Thoracic aorta (tissue), 2 donors: Measurements from ENCODE around the gene SMAD1. TPM values are rescaled to one million over a fixed set of nuclear protein-coding genes. Genes with fewer than 3 reads are reported as not detected.
"Not testable (repeated sequence)": the region's sequence is repeated elsewhere in the genome, so short reads cannot be mapped to it uniquely, and the experiment has no call there.

Source experiments
- ATAC-seq: fragments of 150-250 bp; one replicate; pipeline ENCODE4 v1.8.0; 2017; ENCODE audit warnings: low read depth; ENCODE audit not compliant: insufficient number of reproducible peaks, low FRiP score
- DNase-seq: peaks from one replicate; pipeline ENCODE4 v3.0.0-alpha.2; 2020; ENCODE audit warnings: low spot score
- H3K27ac ChIP-seq, 2 donors: fragments of 200-600 bp; sonication (generic); 1 replicate in 1 of 2; 2 replicates in 1 of 2; pipeline ENCODE4 v1.5.1; 2016; ENCODE audit warnings: mild to moderate bottlenecking in 2 of 2, moderate library complexity in 2 of 2
- H3K27me3 ChIP-seq: fragments of 200-600 bp; sonication (generic); replicated peaks from 2 replicates; pipeline ENCODE4 v1.6.0; 2016; ENCODE audit warnings: mild to moderate bottlenecking; ENCODE audit not compliant: insufficient read depth
- H3K36me3 ChIP-seq: fragments of 200-600 bp; sonication (generic); one replicate; pipeline ENCODE4 v1.5.1; 2016
- H3K4me1 ChIP-seq, 2 donors: fragments of 200-600 bp; sonication (generic); 1 replicate in 1 of 2; 2 replicates in 1 of 2; pipeline versions ENCODE4 v1.5.1 to v1.6.0; 2016; ENCODE audit warnings: low read depth in 2 of 2, mild to moderate bottlenecking in 1 of 2; ENCODE audit not compliant: control insufficient read depth in 1 of 2
- H3K4me3 ChIP-seq: fragments of 200-600 bp; sonication (generic); 2 replicates; pipeline ENCODE4 v1.5.1; 2016; ENCODE audit warnings: mild to moderate bottlenecking
- H3K9me3 ChIP-seq: fragments of 200-600 bp; sonication (generic); 2 replicates; pipeline ENCODE4 v1.5.1; 2016
- CTCF ChIP-seq: fragments of 200-600 bp; sonication (generic); IDR thresholded peaks from one replicate; pipeline ENCODE4 v1.5.1; 2019; ENCODE audit warnings: antibody characterized with exemption
- total RNA-seq, 2 donors: library from RNA; depleted of rRNA; stranded (reverse); fragments of >200 nt; gene quantifications; one replicate each; pipeline versions ENCODE4 v1.1.0 to v1.2.3, GENCODE V29; 2016

Gene SMAD1
- total RNA-seq, 2 donors from 2014 or later = 39.9 to 55.2 TPM

GRCh38 chr4:145567516-145567915 is 85.9 kb downstream of the SMAD1 start:
- Histone ChIP-seq H3K27me3 (no peaks in the 10 kb centered on the region), H3K9me3 (no peaks in the 10 kb centered on the region), H3K4me3 (no peak overlapping the region), H3K36me3 (no peaks in the 10 kb centered on the region), H3K4me1 (no peaks in the 10 kb centered on the region), H3K27ac (no peak overlapping the region)
- ATAC-seq = no peak
- DNase-seq = no peak
- TF ChIP-seq CTCF = no peak

- H3K27ac ChIP-seq, H3K4me1 ChIP-seq, H3K9me3 ChIP-seq, DNase-seq, ATAC-seq, H3K36me3 ChIP-seq, H3K4me3 ChIP-seq, H3K27me3 ChIP-seq: not testable (repeated sequence)
Observed at GRCh38 chr4:145574546-145574945, 92.9 kb downstream of the SMAD1 start.

GRCh38 chr4:145580906-145581305 is 99.3 kb downstream of the SMAD1 start:
- TF ChIP-seq CTCF = no peak
- ATAC-seq (no peak), DNase-seq (no peak)
- no peaks in the 10 kb centered on the region for H3K27me3 ChIP-seq
- no peak overlapping the region for H3K27ac ChIP-seq
- H3K36me3 ChIP-seq = no peaks in the 10 kb centered on the region
- no peaks in the 10 kb centered on the region for H3K9me3 ChIP-seq
- H3K4me3 ChIP-seq = no peak overlapping the region
- no peaks in the 10 kb centered on the region for H3K4me1 ChIP-seq

GRCh38 chr4:145583191-145584055 is 101.8 kb downstream of the SMAD1 start:
- no peak for TF ChIP-seq CTCF
- no peaks in the 10 kb centered on the region for H3K27me3 ChIP-seq

GRCh38 chr4:145587088-145587754 is 105.6 kb downstream of the SMAD1 start:
- no peak for ATAC-seq
- no peak for TF ChIP-seq CTCF
- H3K4me1 ChIP-seq = no peaks in the 10 kb centered on the region
- H3K4me3 ChIP-seq = no peak overlapping the region
- no peaks in the 10 kb centered on the region for H3K9me3 ChIP-seq
- no peaks in the 10 kb centered on the region for H3K36me3 ChIP-seq
- H3K27me3 ChIP-seq = no peaks in the 10 kb centered on the region
- H3K27ac ChIP-seq = no peak overlapping the region
- DNase-seq = no peak

More at GRCh38 chr4:145583191-145584055, 101.8 kb downstream of the SMAD1 start:
- H3K36me3 ChIP-seq = no peaks in the 10 kb centered on the region
- ATAC-seq (no peak), DNase-seq (no peak)
- H3K4me3 ChIP-seq = no peak overlapping the region
- H3K4me1 ChIP-seq = no peaks in the 10 kb centered on the region
- H3K27ac ChIP-seq = no peak overlapping the region
- H3K9me3 ChIP-seq = no peaks in the 10 kb centered on the region

GRCh38 chr4:145589381-145589780 is 107.7 kb downstream of the SMAD1 start:
- H3K36me3 ChIP-seq, H3K4me3 ChIP-seq, ATAC-seq, H3K27me3 ChIP-seq, H3K27ac ChIP-seq, DNase-seq, H3K4me1 ChIP-seq, H3K9me3 ChIP-seq: not testable (repeated sequence)
